IPS DF 4.7 (cell line): ENCODE measurements around the gene PKHD1.

ENCODE experiments used
- DNase-seq: peaks from one replicate; pipeline ENCODE4 v3.0.0-alpha.2; 2013; ENCODE audit warnings: low spot score; ENCODE audit errors: extremely low read depth

The PKHD1 gene

GRCh38 chr6:51568771-51569170, 518.6 kb downstream of the PKHD1 start:
- DNase-seq, result no peak

DNA sequence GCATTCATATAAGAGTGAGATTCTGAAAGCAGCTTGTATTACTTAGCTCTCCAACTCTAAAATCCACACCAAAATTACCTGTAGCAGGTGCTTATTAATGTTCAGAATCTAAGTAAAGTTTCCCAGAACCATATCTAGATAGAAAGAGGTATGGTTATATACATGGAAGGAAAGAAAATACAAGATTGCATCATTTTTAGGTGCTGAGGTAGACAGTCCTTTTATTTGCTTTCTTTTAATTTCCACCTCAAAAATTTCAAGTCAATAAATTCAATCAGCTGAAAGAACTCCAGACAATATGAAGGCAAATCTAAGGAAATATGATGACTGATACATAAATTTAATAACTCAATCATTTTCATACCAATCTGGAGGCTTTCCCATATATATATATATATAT, 521.9 kb downstream of the PKHD1 start:
- DNase-seq, result no peak
